ENCODE measurements around the gene FCRLA.

DNA sequence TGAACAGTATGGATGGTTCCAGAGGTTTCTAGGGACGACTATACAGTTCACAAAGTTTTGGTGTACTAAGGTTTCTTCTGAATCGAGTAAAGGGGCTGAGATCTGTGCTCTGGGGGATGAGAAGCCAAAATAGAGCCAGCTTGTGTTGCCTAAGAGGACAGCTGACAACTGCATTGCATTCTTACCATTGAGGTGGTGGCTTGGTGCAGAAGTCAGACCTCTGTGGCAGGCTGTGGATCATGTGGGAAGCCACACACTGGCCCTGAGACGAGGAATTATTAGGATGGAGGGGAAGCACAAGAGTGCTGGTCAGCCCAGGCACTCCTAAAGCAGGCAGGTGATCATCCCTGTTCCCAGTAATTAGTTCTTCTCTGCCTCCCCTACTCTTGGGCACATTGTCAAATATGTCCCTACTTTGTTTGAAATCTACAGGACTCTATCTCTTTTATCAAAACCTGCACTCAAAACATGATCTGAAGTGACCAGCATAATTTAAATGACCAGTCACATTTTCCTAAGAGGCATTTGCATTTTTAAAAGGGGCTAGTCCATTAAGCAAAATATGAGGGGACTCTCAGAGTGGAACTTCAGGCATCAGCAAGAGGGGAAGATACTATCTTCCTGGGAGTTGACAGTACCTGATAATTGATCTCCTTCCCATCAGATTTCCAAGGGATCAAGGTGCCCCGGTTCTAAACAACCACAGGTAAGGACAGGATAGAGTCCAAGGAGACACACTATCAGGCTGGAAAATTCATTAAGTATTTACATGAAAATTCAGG is 14.1 kb downstream of the FCRLA start, which contains the start of gene FCRLB:
- no peak for TF ChIP-seq CHD2 (IDR thresholded peaks at IDR 0.05; ENCODE audit: low read length, partially characterized antibody)
- no peak for TF ChIP-seq EP300 (IDR thresholded peaks at IDR 0.05; ENCODE audit: borderline replicate concordance in 1 of 2, low read depth in 1 of 2, low read length in 1 of 2)
- TF ChIP-seq CTCF (IDR thresholded peaks at IDR 0.05) = no peak
- no peak for TF ChIP-seq EZH2phosphoT487 (IDR thresholded peaks at IDR 0.05; ENCODE audit: borderline replicate concordance, low read depth)

Data from SK-N-SH (cell line).